HUES48 (cell line): Measurements from ENCODE around the gene EDEM1.
"Not testable (repeated sequence)": the region's sequence is repeated elsewhere in the genome, so short reads cannot be mapped to it uniquely, and the experiment has no call there.

Experiments used
- H3K27ac ChIP-seq: one replicate; pipeline ENCODE4 v1.7.0; 2013; ENCODE audit warnings: low read depth, low read length, inconsistent platforms
- H3K27me3 ChIP-seq: 2 replicates; pipeline ENCODE4 v1.6.1; 2013; ENCODE audit warnings: mild to moderate bottlenecking, low read length; ENCODE audit not compliant: control insufficient read depth, insufficient read depth
- H3K36me3 ChIP-seq: 2 replicates; pipeline ENCODE4 v1.6.1; 2013; ENCODE audit warnings: low read length; ENCODE audit not compliant: control insufficient read depth, insufficient read depth
- H3K4me1 ChIP-seq: 2 replicates; pipeline ENCODE4 v1.6.1; 2013; ENCODE audit warnings: mild to moderate bottlenecking, low read length; ENCODE audit not compliant: control insufficient read depth, insufficient read depth
- H3K4me3 ChIP-seq: 2 replicates; pipeline ENCODE4 v1.5.1; 2013; ENCODE audit warnings: mild to moderate bottlenecking, low read depth, low read length
- H3K9ac ChIP-seq: 2 replicates; pipeline ENCODE4 v1.6.1; 2013; ENCODE audit warnings: mild to moderate bottlenecking, low read depth, low read length, moderate library complexity
- H3K9me3 ChIP-seq: 2 replicates; pipeline ENCODE4 v1.6.1; 2013; ENCODE audit warnings: low read length; ENCODE audit not compliant: control insufficient read depth, insufficient read depth

Gene EDEM1

GRCh38 chr3:5233026-5233425, 45.5 kb downstream of the EDEM1 start:
- Histone ChIP-seq H3K4me1 (no peaks in the 10 kb centered on the region), H3K9me3 (no peaks in the 10 kb centered on the region), H3K4me3 (no peak overlapping the region), H3K27me3 (no peaks in the 10 kb centered on the region), H3K36me3 (no peaks in the 10 kb centered on the region), H3K9ac (no peak overlapping the region), H3K27ac (no peak overlapping the region)

DNA sequence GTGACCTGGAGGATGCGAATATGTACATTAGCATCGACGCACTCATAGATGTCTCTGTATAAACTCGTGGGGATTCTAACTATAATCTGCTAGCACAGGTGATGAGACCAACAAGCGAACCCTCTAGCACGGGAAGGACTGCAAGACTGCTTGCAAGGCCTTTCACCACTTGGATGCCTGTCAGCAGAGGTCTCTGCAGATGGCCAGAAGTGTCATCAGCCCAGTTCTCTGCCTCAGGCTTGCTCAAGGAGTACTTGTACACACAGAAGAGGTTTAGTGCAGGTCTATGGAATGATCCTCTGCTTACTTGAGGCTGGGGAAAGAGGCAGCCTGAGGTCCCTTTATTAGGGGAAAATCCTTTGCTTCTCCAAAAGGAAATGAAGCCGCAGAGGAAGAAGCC, 48.1 kb downstream of the EDEM1 start:
- no peak overlapping the region for H3K9ac ChIP-seq
- no peak overlapping the region for H3K27ac ChIP-seq

GRCh38 chr3:5238545-5238944, 51.0 kb downstream of the EDEM1 start:
- no peaks in the 10 kb centered on the region for H3K27me3 ChIP-seq
- H3K9ac ChIP-seq: no peak overlapping the region
- no peak overlapping the region for H3K27ac ChIP-seq
- H3K4me3 ChIP-seq: no peak overlapping the region
- peaks cover 3% of the 10 kb centered on the region for H3K9me3 ChIP-seq
- no peaks in the 10 kb centered on the region for H3K36me3 ChIP-seq
- no peaks in the 10 kb centered on the region for H3K4me1 ChIP-seq

More for the DNA sequence above, 48.1 kb downstream of the EDEM1 start:
- Histone ChIP-seq H3K4me1 (no peaks in the 10 kb centered on the region), H3K9me3 (no peaks in the 10 kb centered on the region), H3K36me3 (no peaks in the 10 kb centered on the region), H3K4me3 (no peak overlapping the region), H3K27me3 (no peaks in the 10 kb centered on the region)

DNA sequence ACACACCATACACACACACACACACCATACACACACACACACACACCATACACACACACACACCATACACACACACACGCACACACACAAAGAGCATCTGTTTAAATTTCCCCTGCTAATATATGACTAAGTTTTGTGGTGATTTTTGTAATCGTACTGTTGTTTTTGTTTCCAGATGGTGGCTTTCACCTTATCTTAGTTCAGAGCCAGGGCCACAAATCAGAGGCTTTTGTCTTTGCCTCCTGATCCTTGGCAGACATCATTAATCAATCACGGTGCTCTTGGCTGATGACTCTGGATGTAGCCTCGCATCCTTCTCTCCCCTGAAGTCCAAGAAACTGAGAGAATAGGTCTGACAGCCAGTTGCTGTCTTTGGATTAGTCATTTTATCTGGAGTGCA, 52.1 kb downstream of the EDEM1 start:
- peaks cover 6% of the 10 kb centered on the region for H3K9me3 ChIP-seq
- H3K36me3 ChIP-seq: no peaks in the 10 kb centered on the region
- H3K27ac ChIP-seq: no peak overlapping the region
- no peaks in the 10 kb centered on the region for H3K4me1 ChIP-seq
- no peak overlapping the region for H3K4me3 ChIP-seq
- no peak overlapping the region for H3K9ac ChIP-seq
- no peaks in the 10 kb centered on the region for H3K27me3 ChIP-seq

- H3K4me1 ChIP-seq: no peaks in the 10 kb centered on the region
- no peak overlapping the region for H3K4me3 ChIP-seq
- no peak overlapping the region for H3K27ac ChIP-seq
- H3K27me3 ChIP-seq: no peaks in the 10 kb centered on the region
- H3K9me3 ChIP-seq: peaks cover 6% of the 10 kb centered on the region
- no peak overlapping the region for H3K9ac ChIP-seq
- H3K36me3 ChIP-seq: no peaks in the 10 kb centered on the region
Measured at GRCh38 chr3:5240740-5241139, 53.2 kb downstream of the EDEM1 start.

GRCh38 chr3:5242785-5243184, 55.3 kb downstream of the EDEM1 start:
- not testable (repeated sequence) for H3K27me3 ChIP-seq, H3K9ac ChIP-seq, H3K36me3 ChIP-seq, H3K4me1 ChIP-seq, H3K4me3 ChIP-seq, H3K27ac ChIP-seq, H3K9me3 ChIP-seq

- Histone ChIP-seq H3K27ac (no peak overlapping the region), H3K4me1 (no peaks in the 10 kb centered on the region), H3K9ac (no peak overlapping the region), H3K27me3 (no peaks in the 10 kb centered on the region), H3K36me3 (no peaks in the 10 kb centered on the region), H3K9me3 (peaks cover 6% of the 10 kb centered on the region), H3K4me3 (no peak overlapping the region)
Measured at GRCh38 chr3:5245927-5246326, 58.4 kb downstream of the EDEM1 start.

- H3K4me3 ChIP-seq: no peak overlapping the region
- H3K27ac ChIP-seq: no peak overlapping the region
Measured at GRCh38 chr3:5248822-5249221, 61.3 kb downstream of the EDEM1 start.

DNA sequence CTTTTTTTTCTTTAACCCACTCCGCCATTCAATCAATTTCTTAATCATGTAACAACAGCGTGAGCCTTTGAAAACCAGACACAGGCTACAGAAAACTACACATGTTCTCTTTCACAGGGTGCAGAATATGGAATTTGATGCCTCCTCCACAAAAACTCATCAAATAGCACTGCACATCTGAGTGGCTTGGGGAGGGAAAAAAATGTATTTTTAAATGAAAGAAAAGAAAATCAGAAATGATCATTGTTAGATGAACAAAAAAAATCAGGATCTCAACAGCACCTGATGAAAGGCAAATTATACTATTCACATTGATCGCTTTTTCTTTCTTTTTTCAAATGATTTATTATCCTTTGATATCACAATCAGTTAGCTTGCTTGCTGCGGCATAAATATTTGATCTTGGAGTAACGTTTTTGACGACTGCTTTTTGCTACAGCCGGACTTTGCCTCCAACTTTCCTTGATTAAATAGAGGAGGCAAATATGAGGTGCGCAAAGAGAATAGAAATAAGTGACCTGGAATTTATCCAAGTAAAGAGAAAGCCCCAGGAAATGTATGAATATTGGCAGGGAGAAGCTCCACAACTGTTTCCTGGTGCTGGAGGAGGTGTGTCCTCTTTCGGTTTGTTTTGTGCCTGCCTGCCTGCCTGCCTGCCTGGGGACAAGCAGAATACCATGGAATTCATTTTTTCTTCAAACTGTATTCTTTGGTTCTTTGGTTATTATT, 63.1 kb downstream of the EDEM1 start:
- Histone ChIP-seq H3K9ac (no peak overlapping the region), H3K4me3 (no peak overlapping the region), H3K4me1 (no peaks in the 10 kb centered on the region), H3K36me3 (no peaks in the 10 kb centered on the region), H3K9me3 (no peaks in the 10 kb centered on the region), H3K27me3 (no peaks in the 10 kb centered on the region), H3K27ac (no peak overlapping the region)

More at GRCh38 chr3:5248822-5249221, 61.3 kb downstream of the EDEM1 start:
- Histone ChIP-seq H3K27me3 (no peaks in the 10 kb centered on the region), H3K36me3 (no peaks in the 10 kb centered on the region), H3K9ac (no peak overlapping the region), H3K9me3 (peaks cover under 1% of the 10 kb centered on the region; the same call in 1 of the 2 replicates), H3K4me1 (no peaks in the 10 kb centered on the region)

GRCh38 chr3:5251196-5251583, 63.7 kb downstream of the EDEM1 start:
- no peak overlapping the region for H3K9ac ChIP-seq
- H3K4me1 ChIP-seq: no peaks in the 10 kb centered on the region
- H3K27ac ChIP-seq: no peak overlapping the region
- no peaks in the 10 kb centered on the region for H3K27me3 ChIP-seq
- H3K36me3 ChIP-seq: no peaks in the 10 kb centered on the region
- H3K4me3 ChIP-seq: no peak overlapping the region
- H3K9me3 ChIP-seq: no peaks in the 10 kb centered on the region

GRCh38 chr3:5252131-5252530, 64.6 kb downstream of the EDEM1 start:
- H3K4me1 ChIP-seq: no peaks in the 10 kb centered on the region

More at GRCh38 chr3:5252131-5252530, 64.6 kb downstream of the EDEM1 start:
- Histone ChIP-seq H3K27me3 (no peaks in the 10 kb centered on the region), H3K4me3 (no peak overlapping the region), H3K27ac (no peak overlapping the region), H3K9me3 (no peaks in the 10 kb centered on the region), H3K9ac (no peak overlapping the region), H3K36me3 (no peaks in the 10 kb centered on the region)
